ENCODE data around the gene NDUFC2.
"Not testable (repeated sequence)": the region's sequence is repeated elsewhere in the genome, so short reads cannot be mapped to it uniquely, and the experiment has no call there.

Gene NDUFC2

GRCh38 chr11:78086521-78087074, 6.9 kb upstream of the NDUFC2 start:
- DNase-seq; ATAC-seq (replicated peaks); H3K9me3 Mint-ChIP-seq; H3K36me3 Mint-ChIP-seq (ENCODE audit: insufficient read depth); H3K4me1 Mint-ChIP-seq (ENCODE audit: low read depth in 2 of 2); H3K27me3 Mint-ChIP-seq; H3K4me3 Mint-ChIP-seq; H3K27ac Mint-ChIP-seq: not testable (repeated sequence)

- Mint-ChIP-seq H3K4me1 (ENCODE audit: low read depth in 2 of 2) (peaks cover 9 to 11% of the 10 kb centered on the region in 2 donors), H3K9me3 (no peaks in the 10 kb centered on the region), H3K27ac (no peak overlapping the region), H3K36me3 (ENCODE audit: insufficient read depth) (no peaks in the 10 kb centered on the region), H3K4me3 (no peak overlapping the region), H3K27me3 (no peaks in the 10 kb centered on the region)
- ATAC-seq (replicated peaks) (no peak), DNase-seq (no peak)
Observed at GRCh38 chr11:78085972-78086371, 6.3 kb upstream of the NDUFC2 start.

DNA sequence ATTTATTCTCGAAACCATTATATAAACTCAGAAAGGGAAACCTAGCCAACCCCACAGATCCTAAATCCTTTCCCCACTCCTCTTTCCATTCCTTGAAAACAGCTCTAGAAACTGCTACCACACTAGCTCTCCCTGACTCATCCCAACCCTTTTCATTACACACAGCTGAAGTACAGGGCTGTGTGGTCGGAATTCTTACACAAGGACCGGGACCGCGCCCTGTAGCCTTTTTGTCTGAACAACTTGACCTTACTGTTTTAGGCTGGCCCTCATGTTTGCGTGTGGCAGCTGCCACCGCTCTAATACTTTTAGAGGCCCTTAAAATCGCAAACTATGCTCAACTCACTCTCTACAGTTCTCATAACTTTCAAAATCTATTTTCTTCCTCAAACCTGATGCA, 4.8 kb upstream of the NDUFC2 start:
- not testable (repeated sequence) for H3K36me3 Mint-ChIP-seq (ENCODE audit: insufficient read depth); DNase-seq; H3K4me3 Mint-ChIP-seq; H3K9me3 Mint-ChIP-seq; ATAC-seq (replicated peaks); H3K27me3 Mint-ChIP-seq; H3K27ac Mint-ChIP-seq
- peaks cover 10 to 13% of the 10 kb centered on the region in 2 donors for H3K4me1 Mint-ChIP-seq (ENCODE audit: low read depth in 2 of 2)

GRCh38 chr11:78083021-78083420, 3.4 kb upstream of the NDUFC2 start:
- DNase-seq (no peak), ATAC-seq (replicated peaks) (no peak)
- H3K9me3 Mint-ChIP-seq, result no peaks in the 10 kb centered on the region
- peaks cover 9% of the 10 kb centered on the region for H3K36me3 Mint-ChIP-seq (ENCODE audit: insufficient read depth)
- no peak overlapping the region for H3K4me3 Mint-ChIP-seq
- peaks cover 16 to 21% of the 10 kb centered on the region in 2 donors for H3K4me1 Mint-ChIP-seq (ENCODE audit: low read depth in 2 of 2)
- no peak overlapping the region for H3K27ac Mint-ChIP-seq
- no peaks in the 10 kb centered on the region for H3K27me3 Mint-ChIP-seq

- Mint-ChIP-seq H3K9me3 (no peaks in the 10 kb centered on the region), H3K4me1 (ENCODE audit: low read depth in 2 of 2) (peaks cover 22 to 27% of the 10 kb centered on the region in 2 donors), H3K4me3 (no peak overlapping the region), H3K27ac (peak overlapping the region; percentile 27 to 60), H3K27me3 (no peaks in the 10 kb centered on the region), H3K36me3 (ENCODE audit: insufficient read depth) (peaks cover 9% of the 10 kb centered on the region)
- DNase-seq, result no peak
- ATAC-seq (replicated peaks), result no peak
Observed at GRCh38 chr11:78082146-78082545, 2.5 kb upstream of the NDUFC2 start.

GRCh38 chr11:78081583-78081982, 1.9 kb upstream of the NDUFC2 start:
- H3K9me3 Mint-ChIP-seq, result no peaks in the 10 kb centered on the region
- peak; percentile 25 for ATAC-seq (replicated peaks)
- H3K4me1 Mint-ChIP-seq (ENCODE audit: low read depth in 2 of 2), result peaks cover 25 to 31% of the 10 kb centered on the region in 2 donors
- peaks cover 9% of the 10 kb centered on the region for H3K36me3 Mint-ChIP-seq (ENCODE audit: insufficient read depth)
- H3K27ac Mint-ChIP-seq, result peak overlapping the region; percentile 27 to 60
- DNase-seq, result peak in 1 of 3 experiments; percentile 4
- peak overlapping the region; percentile 53 to 82 for H3K4me3 Mint-ChIP-seq
- H3K27me3 Mint-ChIP-seq, result no peaks in the 10 kb centered on the region

DNA sequence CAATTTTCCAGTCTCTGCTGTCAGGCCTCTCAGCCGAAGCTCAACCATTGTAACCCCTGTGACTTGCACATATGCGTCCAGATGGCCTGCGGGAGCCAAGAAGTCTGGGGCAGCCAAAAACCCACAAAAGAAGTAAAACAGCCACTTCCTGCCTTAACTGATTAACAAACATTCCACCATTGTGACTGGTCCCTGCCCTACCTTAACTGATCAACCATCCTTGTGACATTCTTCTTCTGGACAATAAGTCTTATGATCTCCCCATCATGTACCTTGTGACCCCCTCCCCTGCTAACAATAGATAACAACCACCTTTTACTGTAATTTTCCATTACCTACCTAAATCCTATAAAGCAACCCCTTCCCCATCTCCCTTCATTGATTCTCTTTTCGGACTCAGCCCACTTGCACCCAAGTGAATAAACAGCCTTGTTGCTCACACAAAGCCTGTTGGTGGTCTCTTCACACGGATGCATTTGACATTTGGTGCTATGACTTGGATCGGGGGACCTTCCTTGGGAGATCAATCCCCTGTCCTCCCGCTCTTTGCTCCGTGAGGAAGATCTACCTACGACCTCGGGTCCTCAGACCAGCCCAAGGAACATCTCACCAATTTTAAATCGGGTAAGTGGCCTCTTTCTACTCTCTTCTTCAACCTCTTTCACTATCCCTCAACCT, 1.3 kb upstream of the NDUFC2 start:
- H3K4me1 Mint-ChIP-seq (ENCODE audit: low read depth in 2 of 2), result peaks cover 28 to 36% of the 10 kb centered on the region in 2 donors
- peak overlapping the region; percentile 82 to 87 for H3K4me3 Mint-ChIP-seq
- no peak for ATAC-seq (replicated peaks)
- H3K9me3 Mint-ChIP-seq, result no peaks in the 10 kb centered on the region
- DNase-seq, result no peak
- peaks cover 12% of the 10 kb centered on the region for H3K36me3 Mint-ChIP-seq (ENCODE audit: insufficient read depth)
- no peaks in the 10 kb centered on the region for H3K27me3 Mint-ChIP-seq
- H3K27ac Mint-ChIP-seq, result peak overlapping the region; percentile 27 to 60

DNA sequence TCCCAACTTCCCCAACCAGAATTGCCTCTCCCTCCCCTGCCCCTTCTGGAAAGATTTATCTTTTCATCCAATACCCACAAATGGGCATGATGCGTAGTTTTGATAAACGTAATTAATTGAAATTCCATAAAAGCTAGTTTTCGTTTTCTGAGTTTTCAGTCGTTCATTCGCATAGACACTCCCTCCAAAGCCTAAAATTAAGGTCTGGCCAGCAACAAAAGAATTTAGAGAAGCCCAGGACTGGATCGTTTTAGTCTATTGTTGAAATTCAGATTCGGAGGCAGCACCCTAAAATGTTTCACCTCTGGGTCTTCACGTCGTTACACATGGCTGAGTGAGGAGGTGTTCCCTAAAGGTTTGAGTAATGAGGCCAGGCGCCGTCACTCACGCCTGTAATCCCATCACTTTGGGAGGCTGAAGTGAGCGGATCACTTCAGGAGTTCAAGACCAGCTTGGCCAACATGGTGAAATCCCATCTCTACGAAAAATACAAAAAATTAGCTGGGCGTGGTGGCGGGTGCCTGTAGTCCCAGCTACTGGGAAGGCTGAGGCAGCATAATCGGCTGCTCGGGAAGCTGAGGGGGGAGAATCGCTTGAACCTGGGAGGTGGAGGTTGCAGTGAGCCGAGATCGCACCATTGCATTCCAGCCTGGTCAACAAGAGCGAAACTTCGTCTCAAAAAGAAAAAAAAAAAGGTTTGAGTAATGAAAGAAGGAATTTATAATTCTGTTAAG, 589 bp upstream of the NDUFC2 start:
- H3K4me3 Mint-ChIP-seq, result peak overlapping the region; percentile 82 to 87
- no peaks in the 10 kb centered on the region for H3K27me3 Mint-ChIP-seq
- ATAC-seq (replicated peaks), result peak; percentile 1
- no peak for DNase-seq
- no peaks in the 10 kb centered on the region for H3K9me3 Mint-ChIP-seq
- peak overlapping the region; percentile 87 to 95 for H3K27ac Mint-ChIP-seq
- H3K4me1 Mint-ChIP-seq (ENCODE audit: low read depth in 2 of 2), result peaks cover 31 to 40% of the 10 kb centered on the region in 2 donors
- peaks cover 16% of the 10 kb centered on the region for H3K36me3 Mint-ChIP-seq (ENCODE audit: insufficient read depth)

GRCh38 chr11:78078218-78079167, 1.2 kb downstream of the NDUFC2 start:
- no peaks in the 10 kb centered on the region for H3K9me3 Mint-ChIP-seq
- peaks cover 35 to 52% of the 10 kb centered on the region in 2 donors for H3K4me1 Mint-ChIP-seq (ENCODE audit: low read depth in 2 of 2)
- peak overlapping the region; percentile 82 to 87 for H3K4me3 Mint-ChIP-seq
- peak overlapping the region; percentile 87 to 95 for H3K27ac Mint-ChIP-seq
- no peaks in the 10 kb centered on the region for H3K27me3 Mint-ChIP-seq
- DNase-seq (no peak), ATAC-seq (replicated peaks) (no peak)
- peaks cover 24% of the 10 kb centered on the region for H3K36me3 Mint-ChIP-seq (ENCODE audit: insufficient read depth)

- H3K36me3 Mint-ChIP-seq (ENCODE audit: insufficient read depth), result peaks cover 30% of the 10 kb centered on the region
- H3K4me3 Mint-ChIP-seq, result peak overlapping the region; percentile 82 to 87
- H3K9me3 Mint-ChIP-seq; H3K27me3 Mint-ChIP-seq; ATAC-seq (replicated peaks); DNase-seq: not testable (repeated sequence)
- peaks cover 35 to 54% of the 10 kb centered on the region in 2 donors for H3K4me1 Mint-ChIP-seq (ENCODE audit: low read depth in 2 of 2)
- H3K27ac Mint-ChIP-seq, result peak overlapping the region; percentile 87 to 95
Observed at GRCh38 chr11:78077592-78077991, 2.1 kb downstream of the NDUFC2 start.

DNA sequence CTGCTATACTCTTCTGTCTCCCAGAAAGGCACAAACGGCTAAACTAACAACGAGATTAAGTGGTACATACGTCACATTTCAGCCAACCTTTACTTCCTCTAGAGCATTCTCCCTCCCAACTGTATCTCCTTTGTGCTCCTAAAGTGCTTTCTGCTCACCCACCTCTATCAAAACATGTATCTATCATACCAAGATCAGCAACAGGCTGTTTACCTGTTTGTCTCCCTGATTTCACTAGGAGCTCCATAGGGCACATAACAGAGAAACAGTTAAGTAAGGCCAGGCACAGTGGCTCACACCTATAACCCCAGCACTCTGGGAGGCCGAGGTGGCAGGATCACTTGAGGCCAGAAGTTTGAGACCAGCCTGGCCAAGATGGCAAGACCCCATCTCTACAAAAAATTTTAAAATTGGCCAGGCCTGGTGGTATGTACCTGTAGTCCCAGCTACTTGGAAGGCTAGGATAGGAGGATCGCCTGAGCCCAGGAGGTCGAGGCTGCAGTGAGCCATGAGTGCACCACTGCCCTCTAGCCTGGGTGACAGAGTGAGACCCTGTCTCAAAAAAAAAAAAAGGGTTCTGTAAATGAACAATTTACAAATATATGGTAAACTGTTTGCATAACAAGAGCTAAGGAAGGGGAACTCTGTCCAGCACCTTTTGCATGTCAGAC, 2.8 kb downstream of the NDUFC2 start:
- peaks cover 35% of the 10 kb centered on the region for H3K36me3 Mint-ChIP-seq (ENCODE audit: insufficient read depth)
- ATAC-seq (replicated peaks) (no peak), DNase-seq (no peak)
- H3K4me3 Mint-ChIP-seq, result peak overlapping the region; percentile 4 to 11
- no peaks in the 10 kb centered on the region for H3K9me3 Mint-ChIP-seq
- peaks cover 37 to 56% of the 10 kb centered on the region in 2 donors for H3K4me1 Mint-ChIP-seq (ENCODE audit: low read depth in 2 of 2)
- peak overlapping the region; percentile 3 to 68 for H3K27ac Mint-ChIP-seq
- no peaks in the 10 kb centered on the region for H3K27me3 Mint-ChIP-seq

GRCh38 chr11:78074756-78075155, 4.9 kb downstream of the NDUFC2 start:
- Mint-ChIP-seq H3K9me3 (no peaks in the 10 kb centered on the region), H3K4me3 (no peak overlapping the region), H3K36me3 (ENCODE audit: insufficient read depth) (peaks cover 51% of the 10 kb centered on the region), H3K4me1 (ENCODE audit: low read depth in 2 of 2) (peaks cover 27 to 44% of the 10 kb centered on the region in 2 donors), H3K27ac (peak overlapping the region in 1 of 2 donors; percentile 39), H3K27me3 (no peaks in the 10 kb centered on the region)
- ATAC-seq (replicated peaks) (no peak), DNase-seq (no peak)

Data from effector memory CD8-positive, alpha-beta T cell (primary cell).